Measurements from ENCODE around the gene SUGCT. TPM values are rescaled to one million over a fixed set of nuclear protein-coding genes. Genes with fewer than 3 reads are reported as not detected.

The SUGCT gene
- polyA plus RNA-seq, 1 of the 3 experiments (the other 2 are of a cell fraction), result 53.7 TPM

DNA sequence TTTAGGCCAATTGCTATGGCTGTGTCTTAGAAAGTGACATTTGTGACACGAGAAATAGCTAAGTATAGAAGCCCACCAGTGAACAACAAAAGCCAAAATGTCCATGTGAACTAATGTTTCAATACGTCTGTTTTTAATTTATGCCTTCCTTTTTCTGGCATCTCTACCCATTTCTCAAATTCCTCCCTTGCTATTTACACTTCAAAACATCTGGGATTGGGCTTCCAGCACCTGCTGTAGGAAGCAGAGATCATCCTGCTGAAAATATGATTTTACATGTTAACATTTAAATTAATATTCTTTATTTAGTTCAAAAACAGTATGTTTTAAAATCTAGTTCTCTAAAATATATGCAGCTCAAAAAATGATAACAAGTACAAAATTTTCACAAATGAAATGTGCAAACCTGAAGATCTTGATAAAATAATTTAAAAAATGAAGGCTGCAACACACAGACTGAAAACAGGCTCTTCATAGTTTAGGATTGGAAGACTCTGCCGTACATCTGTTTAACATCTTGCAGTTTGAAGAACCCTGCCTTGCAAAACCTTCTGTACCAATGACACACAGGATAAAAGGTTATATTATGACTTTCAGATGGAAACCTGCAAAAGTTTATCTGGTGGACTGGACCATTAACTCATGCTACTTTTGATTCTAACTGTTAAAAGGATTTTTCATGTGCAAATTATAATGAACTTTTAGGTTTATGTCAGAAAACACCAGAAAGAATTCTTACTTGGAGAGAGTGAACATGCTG lies 408.4 kb downstream of the SUGCT start:
- Histone ChIP-seq H3K27me3 (ENCODE audit: insufficient read depth) (no peaks in the 10 kb centered on the region), H3F3A (replicated peaks; ENCODE audit: insufficient read depth) (peaks cover 31% of the 10 kb centered on the region), H2AFZ (ENCODE audit: low read depth) (no peak overlapping the region), H3K36me3 (replicated peaks in 1 of 2; ENCODE audit: control insufficient read depth in 1 of 2, insufficient read depth in 2 of 2, low read length in 1 of 2) (peaks cover 5 to 24% of the 10 kb centered on the region in 2 experiments), H3K9ac (no peak overlapping the region; the same call in 1 of the 2 replicates), H3K4me3 (ENCODE audit: low read depth in 2 of 2, low read length in 1 of 2) (no peak overlapping the region), H3K27ac (ENCODE audit: low read depth in 2 of 2, low read length in 1 of 2) (peak overlapping the region; percentile 62 to 99; a peak in 3 of 4 replicates), H3K79me2 (ENCODE audit: insufficient read depth) (peaks cover 85% of the 10 kb centered on the region), H4K20me1 (ENCODE audit: insufficient read depth) (no peaks in the 10 kb centered on the region), H3K4me1 (ENCODE audit: control insufficient read depth in 1 of 2, insufficient read depth in 2 of 2, low read depth in 1 of 2, low read length in 1 of 2) (peaks cover 33 to 53% of the 10 kb centered on the region in 2 experiments), H3K9me2 (no peaks in the 10 kb centered on the region), H3K4me2 (peak overlapping the region; percentile 7; the same call in 1 of the 2 replicates), H3K9me3 (no peaks in the 10 kb centered on the region)
- WGBS (ENCODE audit: low lambda C conversion rate), result 38% methylated on average over 3 of the region's 3 CpGs
- POLR2A ChIA-PET, result interaction anchor here (0.6 kb wide), 1 partner anchor 449 kb away, joined by 3 read pairs; no protein-coding TSS in a partner anchor
- DNase-seq, result peak; percentile 25
- CTCF ChIA-PET, result interaction anchor here (0.7 to 2.3 kb wide), 8 partner anchors 9 to 1162 kb away, joined by 3 to 8 read pairs (median 3); no protein-coding TSS in a partner anchor
- TF ChIP-seq, protein P1, sequence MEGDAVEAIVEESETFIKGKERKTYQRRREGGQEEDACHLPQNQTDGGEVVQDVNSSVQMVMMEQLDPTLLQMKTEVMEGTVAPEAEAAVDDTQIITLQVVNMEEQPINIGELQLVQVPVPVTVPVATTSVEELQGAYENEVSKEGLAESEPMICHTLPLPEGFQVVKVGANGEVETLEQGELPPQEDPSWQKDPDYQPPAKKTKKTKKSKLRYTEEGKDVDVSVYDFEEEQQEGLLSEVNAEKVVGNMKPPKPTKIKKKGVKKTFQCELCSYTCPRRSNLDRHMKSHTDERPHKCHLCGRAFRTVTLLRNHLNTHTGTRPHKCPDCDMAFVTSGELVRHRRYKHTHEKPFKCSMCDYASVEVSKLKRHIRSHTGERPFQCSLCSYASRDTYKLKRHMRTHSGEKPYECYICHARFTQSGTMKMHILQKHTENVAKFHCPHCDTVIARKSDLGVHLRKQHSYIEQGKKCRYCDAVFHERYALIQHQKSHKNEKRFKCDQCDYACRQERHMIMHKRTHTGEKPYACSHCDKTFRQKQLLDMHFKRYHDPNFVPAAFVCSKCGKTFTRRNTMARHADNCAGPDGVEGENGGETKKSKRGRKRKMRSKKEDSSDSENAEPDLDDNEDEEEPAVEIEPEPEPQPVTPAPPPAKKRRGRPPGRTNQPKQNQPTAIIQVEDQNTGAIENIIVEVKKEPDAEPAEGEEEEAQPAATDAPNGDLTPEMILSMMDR (IDR thresholded peaks at IDR 0.05), result no peak
- no peak for TF ChIP-seq YY1 (IDR thresholded peaks at IDR 0.05; ENCODE audit: low read depth)
- 0 out of 2 replicates have a peak, but pooled peaks have one; percentile 3 for TF ChIP-seq JUND (IDR thresholded peaks at IDR 0.05)
- TF ChIP-seq POLR2AphosphoS5 (IDR thresholded peaks at IDR 0.05; ENCODE audit: low read depth, low read length), result peak; percentile 53; the same call in 1 of the 2 replicates
- TF ChIP-seq TEAD4 (IDR thresholded peaks at IDR 0.05; ENCODE audit: borderline replicate concordance, insufficient read depth), result no peak
- no peak for TF ChIP-seq TAF1 (IDR thresholded peaks at IDR 0.05; ENCODE audit: borderline replicate concordance, low read depth, low read length)
- TF ChIP-seq MXI1 (IDR thresholded peaks at IDR 0.05; ENCODE audit: low read depth, low read length), result no peak
- no peak for TF ChIP-seq NRF1 (IDR thresholded peaks at IDR 0.05; ENCODE audit: low read depth, low read length)
- TF ChIP-seq ELF1 (IDR thresholded peaks at IDR 0.05), result no peak
- no peak for TF ChIP-seq FOXJ3 (CRISPR knock-in tag; IDR thresholded peaks at IDR 0.05)
- TF ChIP-seq NFIC (IDR thresholded peaks at IDR 0.05; ENCODE audit: borderline replicate concordance), result peak; percentile 4; the same call in 1 of the 2 replicates
- no peak for TF ChIP-seq MEF2A (IDR thresholded peaks at IDR 0.05; ENCODE audit: borderline replicate concordance, low read depth)
- TF ChIP-seq, protein P2, sequence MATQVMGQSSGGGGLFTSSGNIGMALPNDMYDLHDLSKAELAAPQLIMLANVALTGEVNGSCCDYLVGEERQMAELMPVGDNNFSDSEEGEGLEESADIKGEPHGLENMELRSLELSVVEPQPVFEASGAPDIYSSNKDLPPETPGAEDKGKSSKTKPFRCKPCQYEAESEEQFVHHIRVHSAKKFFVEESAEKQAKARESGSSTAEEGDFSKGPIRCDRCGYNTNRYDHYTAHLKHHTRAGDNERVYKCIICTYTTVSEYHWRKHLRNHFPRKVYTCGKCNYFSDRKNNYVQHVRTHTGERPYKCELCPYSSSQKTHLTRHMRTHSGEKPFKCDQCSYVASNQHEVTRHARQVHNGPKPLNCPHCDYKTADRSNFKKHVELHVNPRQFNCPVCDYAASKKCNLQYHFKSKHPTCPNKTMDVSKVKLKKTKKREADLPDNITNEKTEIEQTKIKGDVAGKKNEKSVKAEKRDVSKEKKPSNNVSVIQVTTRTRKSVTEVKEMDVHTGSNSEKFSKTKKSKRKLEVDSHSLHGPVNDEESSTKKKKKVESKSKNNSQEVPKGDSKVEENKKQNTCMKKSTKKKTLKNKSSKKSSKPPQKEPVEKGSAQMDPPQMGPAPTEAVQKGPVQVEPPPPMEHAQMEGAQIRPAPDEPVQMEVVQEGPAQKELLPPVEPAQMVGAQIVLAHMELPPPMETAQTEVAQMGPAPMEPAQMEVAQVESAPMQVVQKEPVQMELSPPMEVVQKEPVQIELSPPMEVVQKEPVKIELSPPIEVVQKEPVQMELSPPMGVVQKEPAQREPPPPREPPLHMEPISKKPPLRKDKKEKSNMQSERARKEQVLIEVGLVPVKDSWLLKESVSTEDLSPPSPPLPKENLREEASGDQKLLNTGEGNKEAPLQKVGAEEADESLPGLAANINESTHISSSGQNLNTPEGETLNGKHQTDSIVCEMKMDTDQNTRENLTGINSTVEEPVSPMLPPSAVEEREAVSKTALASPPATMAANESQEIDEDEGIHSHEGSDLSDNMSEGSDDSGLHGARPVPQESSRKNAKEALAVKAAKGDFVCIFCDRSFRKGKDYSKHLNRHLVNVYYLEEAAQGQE (IDR thresholded peaks at IDR 0.05; ENCODE audit: low read depth, low read length), result no peak
- no peak for TF ChIP-seq SIN3A (IDR thresholded peaks at IDR 0.05; ENCODE audit: borderline replicate concordance, low read depth, low read length)
- TF ChIP-seq, protein P3, sequence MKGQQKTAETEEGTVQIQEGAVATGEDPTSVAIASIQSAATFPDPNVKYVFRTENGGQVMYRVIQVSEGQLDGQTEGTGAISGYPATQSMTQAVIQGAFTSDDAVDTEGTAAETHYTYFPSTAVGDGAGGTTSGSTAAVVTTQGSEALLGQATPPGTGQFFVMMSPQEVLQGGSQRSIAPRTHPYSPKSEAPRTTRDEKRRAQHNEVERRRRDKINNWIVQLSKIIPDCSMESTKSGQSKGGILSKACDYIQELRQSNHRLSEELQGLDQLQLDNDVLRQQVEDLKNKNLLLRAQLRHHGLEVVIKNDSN (IDR thresholded peaks at IDR 0.05; ENCODE audit: borderline replicate concordance, low read depth), result no peak
- TF ChIP-seq GABPA (IDR thresholded peaks at IDR 0.05; ENCODE audit: low read depth), result no peak
- 0 out of 2 replicates have a peak, but pooled peaks have one; percentile 15 for TF ChIP-seq RXRA (IDR thresholded peaks at IDR 0.05; ENCODE audit: borderline replicate concordance, low read depth)
- TF ChIP-seq, protein P4, sequence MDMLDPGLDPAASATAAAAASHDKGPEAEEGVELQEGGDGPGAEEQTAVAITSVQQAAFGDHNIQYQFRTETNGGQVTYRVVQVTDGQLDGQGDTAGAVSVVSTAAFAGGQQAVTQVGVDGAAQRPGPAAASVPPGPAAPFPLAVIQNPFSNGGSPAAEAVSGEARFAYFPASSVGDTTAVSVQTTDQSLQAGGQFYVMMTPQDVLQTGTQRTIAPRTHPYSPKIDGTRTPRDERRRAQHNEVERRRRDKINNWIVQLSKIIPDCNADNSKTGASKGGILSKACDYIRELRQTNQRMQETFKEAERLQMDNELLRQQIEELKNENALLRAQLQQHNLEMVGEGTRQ (IDR thresholded peaks at IDR 0.05; ENCODE audit: borderline replicate concordance, low read depth, low read length), result no peak
- TF ChIP-seq, protein P5, sequence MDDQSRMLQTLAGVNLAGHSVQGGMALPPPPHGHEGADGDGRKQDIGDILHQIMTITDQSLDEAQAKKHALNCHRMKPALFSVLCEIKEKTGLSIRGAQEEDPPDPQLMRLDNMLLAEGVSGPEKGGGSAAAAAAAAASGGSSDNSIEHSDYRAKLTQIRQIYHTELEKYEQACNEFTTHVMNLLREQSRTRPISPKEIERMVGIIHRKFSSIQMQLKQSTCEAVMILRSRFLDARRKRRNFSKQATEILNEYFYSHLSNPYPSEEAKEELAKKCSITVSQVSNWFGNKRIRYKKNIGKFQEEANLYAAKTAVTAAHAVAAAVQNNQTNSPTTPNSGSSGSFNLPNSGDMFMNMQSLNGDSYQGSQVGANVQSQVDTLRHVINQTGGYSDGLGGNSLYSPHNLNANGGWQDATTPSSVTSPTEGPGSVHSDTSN (IDR thresholded peaks at IDR 0.05), result peak; percentile 46
- TF ChIP-seq, protein P6, sequence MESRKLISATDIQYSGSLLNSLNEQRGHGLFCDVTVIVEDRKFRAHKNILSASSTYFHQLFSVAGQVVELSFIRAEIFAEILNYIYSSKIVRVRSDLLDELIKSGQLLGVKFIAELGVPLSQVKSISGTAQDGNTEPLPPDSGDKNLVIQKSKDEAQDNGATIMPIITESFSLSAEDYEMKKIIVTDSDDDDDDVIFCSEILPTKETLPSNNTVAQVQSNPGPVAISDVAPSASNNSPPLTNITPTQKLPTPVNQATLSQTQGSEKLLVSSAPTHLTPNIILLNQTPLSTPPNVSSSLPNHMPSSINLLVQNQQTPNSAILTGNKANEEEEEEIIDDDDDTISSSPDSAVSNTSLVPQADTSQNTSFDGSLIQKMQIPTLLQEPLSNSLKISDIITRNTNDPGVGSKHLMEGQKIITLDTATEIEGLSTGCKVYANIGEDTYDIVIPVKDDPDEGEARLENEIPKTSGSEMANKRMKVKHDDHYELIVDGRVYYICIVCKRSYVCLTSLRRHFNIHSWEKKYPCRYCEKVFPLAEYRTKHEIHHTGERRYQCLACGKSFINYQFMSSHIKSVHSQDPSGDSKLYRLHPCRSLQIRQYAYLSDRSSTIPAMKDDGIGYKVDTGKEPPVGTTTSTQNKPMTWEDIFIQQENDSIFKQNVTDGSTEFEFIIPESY (IDR thresholded peaks at IDR 0.05; ENCODE audit: borderline replicate concordance, low read depth), result no peak
- no peak for TF ChIP-seq FOXM1 (IDR thresholded peaks at IDR 0.05; ENCODE audit: low read depth)
- peak; percentile 45 to 47; a peak in 2 of 4 replicates for TF ChIP-seq EP300 (IDR thresholded peaks at IDR 0.05; ENCODE audit: borderline replicate concordance in 1 of 2, low read depth in 1 of 2, low read length in 1 of 2)

Measured in SK-N-SH (cell line).